ENCODE measurements around the gene ARF3. TPM values are rescaled to one million over a fixed set of nuclear protein-coding genes. Genes with fewer than 3 reads are reported as not detected.

The ARF3 gene
- polyA plus RNA-seq, 2 of the 4 experiments (the other 2 are of a cell fraction), result 138 to 287 TPM

- TF ChIP-seq SMC3 (IDR thresholded peaks at IDR 0.05), result 0 out of 3 replicates have a peak, but pooled peaks have one; percentile 11
- no peak for TF ChIP-seq CBX8 (IDR thresholded peaks at IDR 0.05)
- no peak for TF ChIP-seq POLR2A (IDR thresholded peaks at IDR 0.05; ENCODE audit: low read length)
- no peak for TF ChIP-seq EHF (CRISPR knock-in tag; IDR thresholded peaks at IDR 0.05)
- TF ChIP-seq USF2 (IDR thresholded peaks at IDR 0.05), result peak; percentile 43; the same call in 1 of the 2 replicates
- TF ChIP-seq HMGXB4 (CRISPR knock-in tag; IDR thresholded peaks at IDR 0.05; ENCODE audit: borderline replicate concordance), result no peak
- TF ChIP-seq ESRRA (IDR thresholded peaks at IDR 0.05; ENCODE audit: borderline replicate concordance, low read length), result no peak
- TF ChIP-seq HDAC2 (IDR thresholded peaks at IDR 0.05), result no peak
- peak; percentile 35 to 38; a peak in 3 of 5 replicates for TF ChIP-seq RAD21 (conservative IDR thresholded peaks at IDR 0.05 in 1 of 2, IDR thresholded peaks at IDR 0.05 in 1 of 2)
These were observed 32.5 kb downstream of the ARF3 start (continued) for GRCh38 chr12:48924617-48925303.

GRCh38 chr12:48923117-48923516 is 34.2 kb downstream of the ARF3 start:
- TF ChIP-seq HMGXB4 (CRISPR knock-in tag; IDR thresholded peaks at IDR 0.05; ENCODE audit: borderline replicate concordance) (no peak), ESRRA (IDR thresholded peaks at IDR 0.05; ENCODE audit: borderline replicate concordance, low read length) (no peak), SMC3 (IDR thresholded peaks at IDR 0.05) (no peak), MAFK (IDR thresholded peaks at IDR 0.05; ENCODE audit: partially characterized antibody) (no peak)
- no peak for ATAC-seq
- Histone ChIP-seq H3K4me1 (peaks cover 6% of the 10 kb centered on the region; the same call in 1 of the 3 replicates), H3K27ac (no peak overlapping the region), H3K4me2 (no peak overlapping the region), H3K9me3 (no peaks in the 10 kb centered on the region), H3K4me3 (no peak overlapping the region)
- ChIA-PET CTCF (interaction anchor here (0.8 to 70.2 kb wide), 8 partner anchors 12 to 154 kb away, joined by 3 to 2584 read pairs (median 50); partner anchors contain the start of genes ARF3, DDN, DDX23 and PRKAG1), POLR2A (no interaction called here)
- no peak for FAIRE-seq
- WGBS (ENCODE audit: missing lambda C conversion rate), result 90% methylated on average over 3 of the region's 3 CpGs
- no peak for DNase-seq (ENCODE audit: low read depth in 1 of 2, low spot score in 1 of 2)

- H3K4me2 ChIP-seq, result no peak overlapping the region
- no peaks in the 10 kb centered on the region for H3K4me1 ChIP-seq
- no peak overlapping the region for H3K4me3 ChIP-seq
- FAIRE-seq (no peak), ATAC-seq (no peak), DNase-seq (ENCODE audit: low read depth in 1 of 2, low spot score in 1 of 2) (no peak)
- WGBS (ENCODE audit: missing lambda C conversion rate), result 84% methylated on average over 3 of the region's 3 CpGs
- TF ChIP-seq GATA3 (IDR thresholded peaks at IDR 0.05; ENCODE audit: borderline replicate concordance) (no peak), CHD4 (IDR thresholded peaks at IDR 0.05; ENCODE audit: borderline replicate concordance) (no peak), BCL3 (IDR thresholded peaks at IDR 0.05) (no peak), CHD2 (IDR thresholded peaks at IDR 0.05; ENCODE audit: low read length, partially characterized antibody) (no peak), EP300 (IDR thresholded peaks at IDR 0.05) (no peak), REST (IDR thresholded peaks at IDR 0.05) (no peak), MAFK (IDR thresholded peaks at IDR 0.05; ENCODE audit: partially characterized antibody) (no peak), TP53 (CRISPR knock-in tag; IDR thresholded peaks at IDR 0.05) (no peak), RAD21 (conservative IDR thresholded peaks at IDR 0.05 in 1 of 2, IDR thresholded peaks at IDR 0.05 in 1 of 2) (no peak), KDM1A (IDR thresholded peaks at IDR 0.05; ENCODE audit: low read depth) (no peak), EHMT2 (IDR thresholded peaks at IDR 0.05; ENCODE audit: low read depth) (no peak), NPAS2 (CRISPR knock-in tag; IDR thresholded peaks at IDR 0.05; ENCODE audit: borderline replicate concordance) (no peak), ESRRA (IDR thresholded peaks at IDR 0.05; ENCODE audit: borderline replicate concordance, low read length) (no peak)
- ChIA-PET CTCF (interaction anchor here (0.9 to 4.1 kb wide), 5 partner anchors 15 to 70 kb away, joined by 3 to 19 read pairs (median 8); partner anchors contain the start of gene WNT1), POLR2A (no interaction called here)
- no peak overlapping the region for H3K27ac ChIP-seq
- no peaks in the 10 kb centered on the region for H3K9me3 ChIP-seq
These were observed 39.3 kb downstream of the ARF3 start for GRCh38 chr12:48917857-48918537.
